ENCODE measurements around the gene KLHDC1. TPM values are rescaled to one million over a fixed set of nuclear protein-coding genes. Genes with fewer than 3 reads are reported as not detected.
"Not testable (repeated sequence)": the region's sequence is repeated elsewhere in the genome, so short reads cannot be mapped to it uniquely, and the experiment has no call there.

KLHDC1 gene
- total RNA-seq, 1 donor from 2014 or later = 4.7 TPM

GRCh38 chr14:49702725-49703124 is 9.8 kb downstream of the KLHDC1 start:
- H3K9me3 ChIP-seq = no peaks in the 10 kb centered on the region
- no peak overlapping the region for H3K4me3 ChIP-seq
- H3K27me3 ChIP-seq = no peaks in the 10 kb centered on the region
- H3K27ac ChIP-seq = no peak overlapping the region
- no peak for DNase-seq (ENCODE audit: extremely low spot score in 2 of 2)
- intact Hi-C loops (cut with DNase I) = no loop called here
- peaks cover 0 to 9% of the 10 kb centered on the region in 2 donors for H3K36me3 ChIP-seq
- H3K4me1 ChIP-seq = no peaks in the 10 kb centered on the region
- TF ChIP-seq CTCF (IDR thresholded peaks at IDR 0.05) = no peak

GRCh38 chr14:49703965-49704364 is 11.0 kb downstream of the KLHDC1 start:
- intact Hi-C loops (cut with DNase I) = no loop called here
- H3K4me3 ChIP-seq = no peak overlapping the region
- peaks cover 0 to 9% of the 10 kb centered on the region in 2 donors for H3K36me3 ChIP-seq
- no peaks in the 10 kb centered on the region for H3K9me3 ChIP-seq
- no peak for DNase-seq (ENCODE audit: extremely low spot score in 2 of 2)
- H3K27me3 ChIP-seq = no peaks in the 10 kb centered on the region
- TF ChIP-seq POLR2AphosphoS5 (IDR thresholded peaks at IDR 0.05; ENCODE audit: insufficient read depth in 1 of 2, low read depth in 1 of 2) (no peak), CTCF (IDR thresholded peaks at IDR 0.05) (no peak), POLR2A (IDR thresholded peaks at IDR 0.05) (no peak)
- no peaks in the 10 kb centered on the region for H3K4me1 ChIP-seq
- H3K27ac ChIP-seq = no peak overlapping the region

- H3K9me3 ChIP-seq; intact Hi-C loops (cut with DNase I); DNase-seq (ENCODE audit: extremely low spot score in 2 of 2); H3K27ac ChIP-seq; H3K4me3 ChIP-seq; H3K27me3 ChIP-seq; H3K4me1 ChIP-seq; H3K36me3 ChIP-seq: not testable (repeated sequence)
Measured at GRCh38 chr14:49704471-49704870, 11.6 kb downstream of the KLHDC1 start.

- intact Hi-C loops (cut with DNase I); H3K4me3 ChIP-seq; DNase-seq (ENCODE audit: extremely low spot score in 2 of 2); H3K27me3 ChIP-seq; H3K27ac ChIP-seq; H3K9me3 ChIP-seq; H3K4me1 ChIP-seq: not testable (repeated sequence)
- peaks cover 0 to 12% of the 10 kb centered on the region in 2 donors for H3K36me3 ChIP-seq
Measured at GRCh38 chr14:49710993-49711392, 18.1 kb downstream of the KLHDC1 start.

GRCh38 chr14:49720744-49721143 is 27.8 kb downstream of the KLHDC1 start:
- Histone ChIP-seq H3K27me3 (no peaks in the 10 kb centered on the region), H3K4me1 (no peaks in the 10 kb centered on the region), H3K27ac (no peak overlapping the region), H3K36me3 (peaks cover 0 to 8% of the 10 kb centered on the region in 2 donors), H3K4me3 (no peak overlapping the region), H3K9me3 (no peaks in the 10 kb centered on the region)
- no peak for DNase-seq (ENCODE audit: extremely low spot score in 2 of 2)
- intact Hi-C loops (cut with DNase I) = no loop called here
- TF ChIP-seq CTCF (IDR thresholded peaks at IDR 0.05) (no peak), POLR2A (IDR thresholded peaks at IDR 0.05) (no peak), POLR2AphosphoS5 (IDR thresholded peaks at IDR 0.05; ENCODE audit: insufficient read depth in 1 of 2, low read depth in 1 of 2) (no peak)

GRCh38 chr14:49721733-49722435 is 29.0 kb downstream of the KLHDC1 start:
- H3K4me3 ChIP-seq; DNase-seq (ENCODE audit: extremely low spot score in 2 of 2); H3K27ac ChIP-seq; H3K4me1 ChIP-seq; H3K36me3 ChIP-seq; H3K9me3 ChIP-seq; intact Hi-C loops (cut with DNase I); H3K27me3 ChIP-seq: not testable (repeated sequence)

- no peaks in the 10 kb centered on the region for H3K27me3 ChIP-seq
- peaks cover 0 to 12% of the 10 kb centered on the region in 2 donors for H3K36me3 ChIP-seq
- no peak overlapping the region for H3K27ac ChIP-seq
- intact Hi-C loops (cut with DNase I) = no loop called here
- DNase-seq (ENCODE audit: extremely low spot score in 2 of 2) = no peak
- H3K4me3 ChIP-seq = no peak overlapping the region
- TF ChIP-seq POLR2AphosphoS5 (IDR thresholded peaks at IDR 0.05; ENCODE audit: insufficient read depth in 1 of 2, low read depth in 1 of 2) = no peak
- no peak for TF ChIP-seq CTCF (IDR thresholded peaks at IDR 0.05)
- TF ChIP-seq POLR2A (IDR thresholded peaks at IDR 0.05) = no peak
- H3K4me1 ChIP-seq = no peaks in the 10 kb centered on the region
- no peaks in the 10 kb centered on the region for H3K9me3 ChIP-seq
Measured at GRCh38 chr14:49727171-49727570, 34.3 kb downstream of the KLHDC1 start.

All from vagina (tissue), 2 donors.